K562 (cell line): ENCODE data around the gene TOMM5. TPM values are rescaled to one million over a fixed set of nuclear protein-coding genes. Genes with fewer than 3 reads are reported as not detected.
A peak's percentile ranks its signal among the peaks of the same experiment; 100 is the strongest.

Experiments used
- ATAC-seq: fragments of 200-7000 bp; cut with Tn5 transposase; 3 replicates; pipeline ENCODE4 v1.9.1; 2020; ENCODE audit warnings: moderate library complexity
- BruUV-seq: library from RNA; stranded (reverse); fragments of 400-500 nt; replicated peaks from 2 replicates; lab custom pipeline; 2021; lab: Mats Ljungman, UMichigan
- CTCF ChIA-PET: fragments of 300-600 bp; formaldehyde crosslinking; extraction: SDS; loops from one replicate; lab custom pipeline; 2021; ENCODE audit warnings: low intra/inter-chr PET ratio; lab: Yijun Ruan, JAX
- POLR2A ChIA-PET: fragments of 300-600, 350-650 bp; sonication (Branson Sonifier 250); formaldehyde crosslinking; extraction: SDS; loops from one replicate; lab custom pipeline; 2021; ENCODE audit warnings: antibody characterized with exemption, inconsistent platforms; lab: Yijun Ruan, JAX
- DNase-seq, 4 experiments: peaks; one replicate each; pipeline versions ENCODE4 v3.0.0 to v3.0.0-alpha.2; 2011 to 2018; ENCODE audit warnings: low spot score in 3 of 4, mixed read lengths in 3 of 4; ENCODE audit errors: extremely low read depth in 1 of 4
- FAIRE-seq: peaks from 2 replicates; lab custom pipeline; 2011; peaks lifted over from hg19 to GRCh38; lab: Jason Lieb, UNC
- H2AFZ ChIP-seq: 2 replicates; pipeline ENCODE4 v1.6.0; 2011; ENCODE audit warnings: low read depth, low read length, control low read depth, inconsistent platforms
- H3K27ac ChIP-seq: fragments of 200-600 bp; 3 replicates; pipeline ENCODE4 v1.8.0; 2011; ENCODE audit warnings: low read depth, mild to moderate bottlenecking, control low read depth, inconsistent platforms, low read length, moderate library complexity, mixed read lengths; ENCODE audit errors: extremely low read depth
- H3K27me3 ChIP-seq, 2 experiments: fragments of 300-600 bp in 1 of 2; 2 replicates in 1 of 2; 3 replicates in 1 of 2; pipeline versions ENCODE4 v1.6.0 to v1.8.0; 2011; ENCODE audit warnings: inconsistent platforms in 2 of 2, low read length in 2 of 2, mild to moderate bottlenecking in 1 of 2, mixed read lengths in 1 of 2, moderate library complexity in 1 of 2; ENCODE audit not compliant: control insufficient read depth in 2 of 2, insufficient read depth in 2 of 2
- H3K36me3 ChIP-seq: fragments of 300-600 bp; 3 replicates; pipeline ENCODE4 v1.8.0; 2011; ENCODE audit warnings: mild to moderate bottlenecking, low read length, inconsistent platforms; ENCODE audit not compliant: control insufficient read depth, insufficient read depth
- H3K4me1 ChIP-seq, 2 experiments: fragments of 200-600 bp in 1 of 2; replicated peaks in 1 of 2; 2 replicates in 1 of 2; 3 replicates in 1 of 2; pipeline versions ENCODE4 v1.5.1 to v1.8.0; 2011; ENCODE audit warnings: inconsistent platforms in 2 of 2, low read length in 2 of 2, mild to moderate bottlenecking in 1 of 2, mixed read lengths in 1 of 2, moderate library complexity in 1 of 2; ENCODE audit not compliant: control insufficient read depth in 2 of 2, insufficient read depth in 2 of 2
- H3K4me2 ChIP-seq: 2 replicates; pipeline ENCODE4 v1.6.1; 2011; ENCODE audit warnings: low read length, control low read depth, inconsistent platforms, mixed read lengths; ENCODE audit not compliant: insufficient read depth
- H3K4me3 ChIP-seq: fragments of 200-600 bp; sonication (generic), shearing (Covaris generic); 2 replicates; pipeline ENCODE4 v1.5.1; 2016; ENCODE audit warnings: control low read depth, inconsistent platforms
- H3K79me2 ChIP-seq: fragments of 200-600 bp; 3 replicates; pipeline ENCODE4 v1.8.0; 2011; ENCODE audit warnings: low read length, inconsistent platforms; ENCODE audit not compliant: control insufficient read depth, insufficient read depth
- H3K9ac ChIP-seq, 2 experiments: 2 replicates each; pipeline versions ENCODE4 v1.6.0 to v1.6.1; 2011; ENCODE audit warnings: low read depth in 2 of 2, low read length in 2 of 2, control low read depth in 1 of 2, inconsistent platforms in 1 of 2, mild to moderate bottlenecking in 1 of 2, mixed read lengths in 1 of 2; ENCODE audit not compliant: insufficient read depth in 1 of 2
- H3K9me1 ChIP-seq: one replicate; pipeline ENCODE4 v1.6.0; 2011; ENCODE audit warnings: inconsistent platforms, mild to moderate bottlenecking, low read length, moderate library complexity; ENCODE audit not compliant: control insufficient read depth, insufficient read depth
- H3K9me3 ChIP-seq: replicated peaks from 2 replicates; pipeline ENCODE4 v1.5.1; 2011; ENCODE audit warnings: low read depth, low read length, inconsistent platforms; ENCODE audit not compliant: control insufficient read depth, insufficient read depth
- H4K20me1 ChIP-seq: replicated peaks from 2 replicates; pipeline ENCODE4 v1.6.1; 2011; ENCODE audit warnings: low read length, inconsistent platforms, mixed read lengths; ENCODE audit not compliant: control insufficient read depth, insufficient read depth
- ETS2 ChIP-seq: IDR thresholded peaks from 2 replicates; pipeline ENCODE4 v1.6.1; 2016; ENCODE audit warnings: borderline replicate concordance, missing genetic modification characterization, mild to moderate bottlenecking, moderate library complexity, missing compliant biosample characterization; ENCODE audit not compliant: poor library complexity, severe bottlenecking
- ETV1 ChIP-seq: fragments of 450-650 bp; conservative IDR thresholded peaks from 2 replicates; pipeline ENCODE4 v1.6.1; 2016; ENCODE audit warnings: missing genetic modification characterization, control low read depth, low read depth, missing compliant biosample characterization
- HMG20A ChIP-seq: fragments of 450-650 bp; formaldehyde crosslinking; conservative IDR thresholded peaks from 2 replicates; pipeline ENCODE4 v1.4.0; 2020; ENCODE audit warnings: mild to moderate bottlenecking, mixed read lengths
- KLF1 ChIP-seq: fragments of 450-650 bp; IDR thresholded peaks from 2 replicates; pipeline ENCODE4 v1.6.1; 2016; ENCODE audit warnings: missing genetic modification characterization, missing compliant biosample characterization
- POLR2G ChIP-seq: fragments of 200-400 bp; formaldehyde crosslinking; IDR thresholded peaks from 2 replicates; pipeline ENCODE4 v1.6.1; 2017; ENCODE audit warnings: low read depth, mild to moderate bottlenecking, antibody characterized with exemption, low read length, moderate library complexity
- POLR3A ChIP-seq: IDR thresholded peaks from 2 replicates; pipeline ENCODE4 v1.6.1; 2011; ENCODE audit warnings: borderline replicate concordance, mild to moderate bottlenecking, moderate library complexity; ENCODE audit not compliant: insufficient read length, insufficient read depth; ENCODE audit errors: extremely low read depth
- TSC22D4 ChIP-seq: fragments of 450-650 bp; IDR thresholded peaks from 2 replicates; pipeline ENCODE4 v1.6.1; 2016; ENCODE audit warnings: missing genetic modification characterization, missing biosample characterization, control low read depth
- ZNF134 ChIP-seq: fragments of 250-450 bp; sonication (Bioruptor Pico); conservative IDR thresholded peaks from 2 replicates; pipeline ENCODE4 v1.4.0; 2020
- ZNF263 ChIP-seq: sonication (generic); formaldehyde crosslinking; IDR thresholded peaks from 2 replicates; pipeline ENCODE4 v1.8.0; 2022; ENCODE audit warnings: mild to moderate bottlenecking, missing genetic modification reagents, borderline replicate concordance
- ZNF79 ChIP-seq: fragments of 250-450 bp; sonication (Bioruptor Pico); IDR thresholded peaks from 2 replicates; pipeline ENCODE4 v1.4.0; 2020; ENCODE audit warnings: low read depth, mild to moderate bottlenecking, moderate library complexity
- WGBS: fragments of 100-300 bp; shearing (Covaris generic); methylation state at CpG from one replicate; pipeline ENCODE4 v1.1.6; 2016; ENCODE audit warnings: low coverage, mixed read lengths; ENCODE audit not compliant: insufficient coverage; ENCODE audit errors: missing lambda C conversion rate; 5-methylcytosine and 5-hydroxymethylcytosine counted together
- in situ Hi-C: fragments of 300-500 bp; cut with MboI; formaldehyde crosslinking; loops from 4 replicates; pipeline ENCODE4 v1.15.0; 2018; ENCODE audit warnings: inconsistent platforms, mixed read lengths
- intact Hi-C: fragments of 100-400 bp; cut with micrococcal nuclease; formaldehyde crosslinking; loops from 2 replicates; pipeline ENCODE4 v1.14.2; 2022
- polyA plus RNA-seq, 8 experiments: library from polyadenylated mRNA; depleted of rRNA in 4 of 8; stranded (reverse) in 5 of 8; unstranded in 3 of 8; fragments of >200 nt; fragmentation: Nextera tagmentation in 2 of 8; fragmentation: Illumina TruSeq in 1 of 8; extraction: Ambion mirVana in 2 of 8; extraction: Trizol in 1 of 8; gene quantifications; 2 replicates each; pipeline versions ENCODE4 v1.2.1 to v1.2.3, GENCODE V29; 2011 to 2014; ENCODE audit warnings: inconsistent platforms in 1 of 8, missing spikeins in 1 of 8
- total RNA-seq, 7 experiments: library from RNA; depleted of rRNA in 6 of 7; stranded (reverse); fragments of >200 nt in 6 of 7; fragmentation: Illumina TruSeq in 2 of 7; extraction: Trizol in 2 of 7; gene quantifications; 2 replicates each; pipeline versions ENCODE4 v1.2.1 to v1.2.3, GENCODE V29; 2011 to 2021; ENCODE audit warnings: low replicate concordance in 1 of 7
- TF ChIP-seq, protein P1 (sequence below): sonication (generic); formaldehyde crosslinking; IDR thresholded peaks from 2 replicates; pipeline ENCODE4 v1.8.1; 2023; ENCODE audit warnings: mild to moderate bottlenecking, missing genetic modification reagents
- TF ChIP-seq, protein P2 (sequence below): fragments of 250-450 bp; sonication (Bioruptor Pico); IDR thresholded peaks from 2 replicates; pipeline ENCODE4 v1.6.1; 2021; ENCODE audit warnings: mild to moderate bottlenecking

The TOMM5 gene
- total and polyA plus RNA-seq, 9 of the 15 experiments (the other 6 are each of a cell fraction or from before 2014, with no cell fraction given) = 262 to 1,742 (median 496) TPM

DNA sequence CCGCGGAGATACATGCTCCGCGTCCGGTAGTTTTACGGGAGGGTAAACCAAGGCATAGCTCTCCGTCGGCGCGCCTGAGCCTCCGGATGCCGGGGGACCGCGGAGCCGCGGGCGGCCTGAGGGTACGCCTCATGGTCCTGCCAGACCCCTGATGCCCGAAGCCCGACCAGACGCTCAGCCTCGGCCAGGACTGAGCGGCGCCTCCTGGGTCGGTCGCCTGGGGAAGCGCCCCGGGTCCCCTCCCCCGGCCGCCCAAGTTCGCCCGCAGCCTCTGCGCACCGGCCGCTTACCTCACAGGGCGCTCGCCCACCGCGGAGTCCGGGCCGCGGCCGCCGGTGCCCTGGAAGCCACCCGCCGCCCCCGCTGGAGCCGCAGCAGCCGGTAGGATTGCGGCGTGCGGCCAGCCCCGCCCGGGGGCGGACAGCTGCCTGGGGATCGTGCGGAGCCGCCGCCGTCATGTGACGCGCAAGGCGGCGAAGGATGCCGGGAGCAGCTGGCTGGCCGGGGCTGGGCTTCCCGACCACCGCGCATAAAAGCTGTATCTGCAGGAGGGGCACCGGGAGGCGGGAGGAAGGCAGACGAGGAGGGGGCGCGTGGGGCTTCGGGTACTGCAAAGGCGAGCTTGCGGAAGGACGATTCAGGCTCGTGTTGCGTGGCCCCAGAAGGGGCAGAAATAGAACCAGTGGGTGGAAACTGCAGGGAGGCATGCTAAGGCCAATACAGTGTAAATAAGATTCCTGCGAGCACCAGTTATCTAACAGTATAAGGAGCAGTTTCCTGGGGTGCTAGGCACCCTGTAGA is 16.3 kb downstream of the TOMM5 start, which contains the start of gene FBXO10:
TSS of gene FBXO10 (minus strand) at position 460 of the 801 bp plus-strand sequence. CDS start 34,612 bp downstream, outside the sequence.
- intact Hi-C loops (no loop called here), in situ Hi-C loops (no loop called here)
- no peaks in the 10 kb centered on the region for H3K9me1 ChIP-seq
- no peaks in the 10 kb centered on the region for H3K9me3 ChIP-seq
- no TSS peak for BruUV-seq
- ChIA-PET CTCF (no interaction called here), POLR2A (interaction anchor here (0.7 to 1.2 kb wide), 3 partner anchors 11 to 783 kb away, joined by 3 to 4 read pairs (median 3); no protein-coding TSS in a partner anchor)
- H2AFZ ChIP-seq = no peak within 1 kb of the TSS
- 97% methylated on average over 57 of the region's 81 CpGs for WGBS
- no peak within 1 kb of the TSS for H3K27ac ChIP-seq
- no peaks in the 10 kb centered on the region for H3K27me3 ChIP-seq
- peak in 2 of 4 experiments; percentile 33 to 39 for DNase-seq
- no peaks in the 10 kb centered on the region for H4K20me1 ChIP-seq
- no peaks in the 10 kb centered on the region for H3K4me1 ChIP-seq
- H3K9ac ChIP-seq = no peak within 1 kb of the TSS
- peaks cover 50% of the 10 kb centered on the region for H3K36me3 ChIP-seq
- peaks cover 27% of the 10 kb centered on the region; the same call in 2 of the 3 replicates for H3K79me2 ChIP-seq
- no peak within 1 kb of the TSS for H3K4me3 ChIP-seq
- ATAC-seq = no peak
- no peak for FAIRE-seq
- TF ChIP-seq, protein P1, sequence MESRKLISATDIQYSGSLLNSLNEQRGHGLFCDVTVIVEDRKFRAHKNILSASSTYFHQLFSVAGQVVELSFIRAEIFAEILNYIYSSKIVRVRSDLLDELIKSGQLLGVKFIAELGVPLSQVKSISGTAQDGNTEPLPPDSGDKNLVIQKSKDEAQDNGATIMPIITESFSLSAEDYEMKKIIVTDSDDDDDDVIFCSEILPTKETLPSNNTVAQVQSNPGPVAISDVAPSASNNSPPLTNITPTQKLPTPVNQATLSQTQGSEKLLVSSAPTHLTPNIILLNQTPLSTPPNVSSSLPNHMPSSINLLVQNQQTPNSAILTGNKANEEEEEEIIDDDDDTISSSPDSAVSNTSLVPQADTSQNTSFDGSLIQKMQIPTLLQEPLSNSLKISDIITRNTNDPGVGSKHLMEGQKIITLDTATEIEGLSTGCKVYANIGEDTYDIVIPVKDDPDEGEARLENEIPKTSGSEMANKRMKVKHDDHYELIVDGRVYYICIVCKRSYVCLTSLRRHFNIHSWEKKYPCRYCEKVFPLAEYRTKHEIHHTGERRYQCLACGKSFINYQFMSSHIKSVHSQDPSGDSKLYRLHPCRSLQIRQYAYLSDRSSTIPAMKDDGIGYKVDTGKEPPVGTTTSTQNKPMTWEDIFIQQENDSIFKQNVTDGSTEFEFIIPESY = peak; percentile 63; the same call in 1 of the 2 replicates
- TF ChIP-seq ZNF263 (CRISPR knock-in tag) (no peak), ETV1 (tag) (no peak), KLF1 (tag) (no peak), ZNF79 (CRISPR knock-in tag) (no peak), POLR3A (no peak), ZNF134 (CRISPR knock-in tag) (no peak), ETS2 (tag) (no peak), HMG20A (CRISPR knock-in tag) (no peak), POLR2G (peak; percentile 42), TSC22D4 (tag) (no peak)
- TF ChIP-seq, protein P2, sequence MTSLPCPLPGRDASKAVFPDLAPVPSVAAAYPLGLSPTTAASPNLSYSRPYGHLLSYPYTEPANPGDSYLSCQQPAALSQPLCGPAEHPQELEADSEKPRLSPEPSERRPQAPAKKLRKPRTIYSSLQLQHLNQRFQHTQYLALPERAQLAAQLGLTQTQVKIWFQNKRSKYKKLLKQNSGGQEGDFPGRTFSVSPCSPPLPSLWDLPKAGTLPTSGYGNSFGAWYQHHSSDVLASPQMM (CRISPR knock-in tag) = no peak
- H3K4me2 ChIP-seq = no peak within 1 kb of the TSS
